Activated naive CD4-positive, alpha-beta T cell (primary cell): ENCODE data around the gene SRP14.

Source experiments
- DNase-seq, 4 experiments: peaks; one replicate each; lab custom pipeline; 2025; lab: John Stamatoyannopoulos, UW

The SRP14 gene

DNA sequence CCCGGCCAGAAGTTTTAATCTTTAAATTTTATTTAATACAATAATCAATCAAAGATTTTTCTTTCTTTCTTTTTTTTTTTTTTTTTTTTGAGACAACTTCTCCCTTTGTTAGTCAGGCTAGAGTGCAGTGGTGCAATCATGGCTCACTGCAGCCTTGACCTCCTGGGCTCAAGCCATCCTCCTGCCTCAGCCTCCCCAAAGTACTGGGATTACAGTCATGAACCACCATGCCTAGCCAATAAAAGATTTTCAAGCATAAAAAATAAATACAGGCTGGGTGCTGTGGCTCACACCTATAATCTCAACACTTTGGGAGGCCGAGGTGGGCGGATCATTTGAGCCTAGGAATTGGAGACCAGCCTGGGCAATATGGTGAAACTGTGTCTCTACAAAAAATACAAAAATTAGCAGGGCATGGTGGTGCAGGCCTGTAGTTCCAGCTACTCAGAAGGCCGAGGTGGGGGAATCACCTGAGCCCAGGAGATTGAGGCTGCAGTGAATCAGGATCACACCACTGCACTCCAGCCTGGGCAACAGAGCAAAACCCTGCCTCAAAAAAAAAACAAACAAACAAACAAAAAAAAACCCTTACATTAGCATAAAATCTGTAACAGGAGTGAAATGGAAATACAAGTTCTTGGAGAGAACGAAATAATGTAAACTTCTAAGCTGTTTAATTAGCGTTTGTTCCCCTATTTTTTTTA is 29.1 kb upstream of the SRP14 start:
- DNase-seq: no peak

- no peak for DNase-seq
Observed at GRCh38 chr15:40066589-40066988, 27.6 kb upstream of the SRP14 start.

DNA sequence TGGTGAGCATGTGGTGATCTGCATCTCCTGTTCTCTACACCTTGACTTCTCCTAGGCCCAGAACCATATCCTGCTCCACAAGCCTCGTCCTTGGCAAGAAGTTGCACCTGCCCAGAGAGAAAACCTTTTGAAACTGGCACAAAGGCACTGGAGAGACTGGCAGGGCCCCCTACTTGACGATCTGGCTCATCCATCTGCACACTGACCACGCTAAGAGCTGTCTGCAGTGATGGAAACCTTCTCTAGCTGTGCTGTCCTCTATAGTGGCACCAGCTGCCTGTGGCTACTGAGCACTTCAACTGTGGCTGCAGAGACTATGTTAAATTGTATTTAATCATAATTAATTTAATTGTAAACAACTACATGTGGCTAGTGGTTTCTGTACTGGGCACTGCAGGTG is 26.2 kb upstream of the SRP14 start:
- DNase-seq: no peak

GRCh38 chr15:40064231-40064894 is 25.4 kb upstream of the SRP14 start:
- DNase-seq: no peak

- no peak for DNase-seq
Observed at GRCh38 chr15:40063563-40064011, 24.6 kb upstream of the SRP14 start.

DNA sequence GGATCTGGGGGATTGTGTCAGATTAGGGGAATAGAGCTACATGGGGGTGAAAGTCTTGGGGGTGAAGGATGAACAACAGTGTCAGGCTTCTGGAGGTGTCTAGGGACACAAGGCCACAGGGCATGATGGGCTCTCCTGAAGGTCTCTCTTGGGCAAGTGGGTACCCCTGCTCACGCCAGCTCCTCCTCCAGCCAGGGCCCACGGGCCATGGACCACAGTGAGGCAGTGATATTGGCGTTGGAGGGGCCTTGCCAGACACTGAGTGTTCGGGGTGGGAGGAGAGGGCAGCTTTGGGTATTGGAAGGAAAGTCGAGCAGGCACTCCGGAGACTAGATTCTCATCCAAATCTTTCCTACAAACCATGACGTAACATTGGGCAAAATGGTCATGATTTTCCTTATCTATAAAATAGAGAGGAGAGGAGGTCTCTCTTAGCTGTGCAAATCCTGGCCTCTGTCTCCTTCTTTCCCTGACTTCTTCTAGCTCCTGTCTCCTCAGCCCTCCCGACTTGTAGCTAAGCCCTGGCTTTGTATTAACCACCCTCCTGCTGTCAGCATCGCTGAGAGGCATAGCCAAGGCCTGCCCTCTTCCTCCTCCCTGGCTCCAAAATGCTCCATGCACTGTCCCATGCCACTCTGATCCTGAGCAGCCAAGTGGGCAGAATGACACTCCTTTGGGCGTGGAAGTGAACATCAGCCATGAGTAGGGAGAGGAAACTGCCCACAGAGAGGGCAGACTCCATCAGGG is 24.0 kb upstream of the SRP14 start:
- no peak for DNase-seq

DNA sequence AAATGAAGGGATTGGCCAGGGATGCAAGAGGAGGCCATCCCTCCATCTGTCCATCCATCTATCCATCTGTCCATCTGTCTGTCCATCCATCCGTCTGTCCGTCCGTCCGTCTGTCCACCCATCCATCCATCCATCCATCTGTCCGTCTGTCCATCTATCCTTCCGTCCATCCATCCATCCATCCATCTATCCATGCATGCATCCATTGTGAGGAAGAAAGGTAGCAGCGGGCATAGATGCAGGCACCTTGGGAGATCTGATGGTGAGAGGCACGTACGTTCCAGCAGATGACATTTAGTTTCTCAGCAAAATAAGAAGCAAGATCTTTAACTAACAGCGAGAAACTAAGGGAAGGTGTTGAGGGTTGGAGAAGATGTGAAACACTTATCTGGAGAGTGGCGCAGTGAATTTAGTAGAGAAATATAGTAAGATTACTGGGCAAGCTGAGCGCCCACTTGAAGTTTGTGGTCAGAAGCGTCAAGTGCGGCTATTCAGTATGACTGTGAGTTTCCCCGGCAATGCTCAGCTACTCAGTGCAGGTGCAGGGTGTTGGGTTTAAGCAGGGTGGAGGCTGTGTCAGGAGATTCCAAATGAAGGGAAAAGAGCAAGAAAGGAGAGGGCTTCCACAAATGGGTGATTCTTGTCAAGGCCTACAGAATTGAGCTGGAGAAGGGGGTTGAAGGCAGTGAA is 22.4 kb upstream of the SRP14 start:
- DNase-seq: no peak

DNA sequence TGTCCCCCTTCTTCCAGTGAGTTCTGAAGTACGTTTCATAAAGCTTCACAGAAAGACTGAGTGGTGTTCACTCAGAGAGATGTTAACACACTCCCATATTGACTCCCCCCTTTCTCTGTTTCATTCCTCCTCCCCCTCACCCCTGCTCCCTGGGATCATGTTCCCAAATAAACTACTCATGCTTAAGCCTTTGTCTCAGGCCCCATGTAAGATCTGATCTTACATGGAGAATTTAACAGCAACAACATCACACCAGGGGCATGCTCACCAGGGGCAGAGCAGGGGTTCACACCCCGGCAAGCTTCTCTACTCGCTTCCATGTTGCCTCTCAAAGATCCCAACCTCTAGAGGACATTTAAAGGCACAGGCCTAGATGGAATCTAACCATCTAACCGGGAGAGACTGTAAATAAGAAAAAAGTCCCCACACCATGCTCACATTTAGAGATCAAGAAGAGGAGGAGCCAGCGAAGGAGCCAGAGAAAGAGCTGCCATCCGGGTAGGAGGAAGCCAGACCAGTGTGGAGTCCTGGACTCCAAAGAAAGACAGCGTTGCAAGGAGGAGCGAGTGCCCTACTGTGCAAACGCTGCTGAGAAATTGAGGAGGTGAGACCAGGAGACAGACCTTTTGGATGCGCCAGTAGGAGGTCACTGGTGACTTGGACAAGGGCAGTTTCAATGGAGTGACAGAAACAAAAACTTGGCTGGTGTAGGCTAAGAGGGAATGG is 21.4 kb upstream of the SRP14 start:
- DNase-seq: no peak

GRCh38 chr15:40059821-40060220 is 20.8 kb upstream of the SRP14 start:
- DNase-seq: no peak

DNA sequence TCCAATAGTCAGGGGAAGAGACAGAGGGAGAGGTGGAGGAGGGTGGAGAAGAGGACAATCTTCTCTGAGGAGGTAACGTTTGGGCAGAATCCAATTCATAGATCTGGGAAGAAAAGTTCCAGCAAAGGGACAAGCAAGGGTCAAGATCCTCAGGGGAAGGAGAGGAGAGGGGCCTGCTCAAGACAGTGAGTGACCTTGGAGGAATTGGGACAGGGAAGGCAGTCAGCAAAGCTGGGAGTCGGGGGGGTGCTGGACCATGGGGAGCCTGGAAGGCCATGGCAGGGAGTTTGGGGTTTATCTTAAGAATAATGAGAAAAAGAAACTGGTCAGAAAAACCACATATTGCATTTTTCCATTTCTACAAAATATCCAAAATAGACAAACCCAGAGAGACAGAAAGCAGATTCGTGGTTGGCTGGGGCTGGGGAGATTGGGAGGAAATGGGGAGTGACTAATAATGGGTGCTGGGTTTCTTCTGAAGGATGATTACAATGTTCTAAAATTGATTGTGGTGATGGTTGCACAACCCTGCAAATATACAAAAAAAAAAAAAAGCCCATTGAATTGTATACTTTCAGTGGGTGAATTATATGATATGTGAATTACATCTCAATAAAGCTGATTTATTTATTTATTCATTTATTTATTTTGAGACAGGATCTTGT is 19.6 kb upstream of the SRP14 start:
- DNase-seq: no peak

DNA sequence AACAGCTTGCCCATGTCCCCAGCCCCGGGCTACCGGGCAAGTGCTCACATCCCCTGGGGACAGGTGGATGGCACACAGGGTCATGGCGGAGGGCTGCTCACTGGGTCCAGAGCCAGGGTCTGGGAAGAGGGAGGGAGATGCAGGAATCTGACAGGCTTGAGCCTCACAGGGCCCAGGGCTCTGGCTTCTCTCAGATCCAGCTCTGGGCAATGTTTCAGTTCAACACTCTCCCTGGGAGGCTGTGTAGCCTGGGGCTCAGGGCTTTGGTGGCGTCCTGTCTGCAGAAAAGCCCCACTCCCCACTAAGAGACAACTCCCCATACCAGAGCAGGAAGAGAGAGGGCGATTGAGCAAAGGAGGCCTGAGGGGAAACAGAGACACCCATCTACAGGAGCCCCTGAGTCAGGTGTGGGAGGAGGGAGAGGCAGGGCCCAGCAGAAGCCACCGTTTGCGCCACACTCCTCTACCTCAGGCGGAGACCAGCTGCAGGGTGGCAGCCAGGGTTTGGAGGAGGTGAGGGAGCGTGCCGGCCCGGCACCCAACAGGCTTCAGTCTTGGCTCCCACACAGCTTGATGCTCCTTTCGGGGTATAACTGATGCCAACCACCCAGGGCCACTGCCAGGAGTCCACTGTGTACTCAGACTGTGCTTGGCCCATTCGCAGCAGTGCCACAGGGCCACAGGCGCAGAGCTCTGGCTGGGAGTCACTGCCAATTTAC is 16.8 kb upstream of the SRP14 start:
- DNase-seq: no peak

DNA sequence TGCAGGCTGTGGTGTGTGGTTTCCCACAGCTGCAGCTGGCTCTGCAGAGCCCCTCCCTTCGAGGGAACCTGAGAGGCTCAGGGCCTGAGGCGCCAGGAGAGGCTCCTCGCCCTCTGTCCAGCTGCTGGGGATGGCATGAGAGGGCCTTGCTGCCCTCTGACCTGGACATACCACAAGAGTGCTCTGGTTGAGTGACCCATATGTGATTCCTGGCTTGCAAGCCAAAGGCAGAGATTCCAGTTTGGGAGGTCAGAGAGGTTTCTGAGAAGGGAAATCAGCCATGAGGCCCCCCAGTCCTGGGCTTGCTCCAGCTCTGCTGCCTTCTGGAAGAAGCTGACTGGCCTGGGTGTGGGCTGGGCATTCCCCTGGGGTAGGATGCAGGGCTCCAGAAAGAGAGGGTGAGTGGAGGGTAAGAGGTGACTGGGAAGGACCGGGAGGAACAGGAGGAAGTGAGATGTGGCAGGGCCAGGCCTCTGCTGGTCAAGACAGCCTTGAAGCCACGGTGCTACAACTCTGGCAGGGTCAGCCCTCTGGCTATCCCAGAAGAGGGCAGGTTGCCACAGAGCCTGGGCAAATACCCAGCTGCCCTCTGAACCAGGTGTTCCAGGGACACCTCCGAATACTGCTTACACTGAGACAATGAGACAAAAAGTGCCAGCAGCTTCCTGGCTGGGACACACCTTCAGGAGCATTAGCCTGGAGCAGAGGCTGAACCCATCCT is 16.0 kb upstream of the SRP14 start:
- DNase-seq: no peak

DNA sequence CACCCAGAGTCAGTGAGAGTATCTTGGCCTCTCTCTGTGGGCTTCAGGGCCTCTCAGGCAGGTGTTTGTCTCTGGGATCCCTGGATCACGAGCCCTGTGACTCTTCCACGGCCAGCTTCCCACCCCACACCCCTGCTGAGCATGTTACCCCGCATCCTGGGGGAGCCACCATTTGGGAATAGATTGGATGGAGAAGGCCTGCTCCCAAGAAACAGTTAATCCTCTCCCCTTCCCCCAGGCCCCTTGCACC is 15.5 kb upstream of the SRP14 start:
- no peak for DNase-seq

GRCh38 chr15:40053831-40054604 is 15.0 kb upstream of the SRP14 start:
- no peak for DNase-seq

DNA sequence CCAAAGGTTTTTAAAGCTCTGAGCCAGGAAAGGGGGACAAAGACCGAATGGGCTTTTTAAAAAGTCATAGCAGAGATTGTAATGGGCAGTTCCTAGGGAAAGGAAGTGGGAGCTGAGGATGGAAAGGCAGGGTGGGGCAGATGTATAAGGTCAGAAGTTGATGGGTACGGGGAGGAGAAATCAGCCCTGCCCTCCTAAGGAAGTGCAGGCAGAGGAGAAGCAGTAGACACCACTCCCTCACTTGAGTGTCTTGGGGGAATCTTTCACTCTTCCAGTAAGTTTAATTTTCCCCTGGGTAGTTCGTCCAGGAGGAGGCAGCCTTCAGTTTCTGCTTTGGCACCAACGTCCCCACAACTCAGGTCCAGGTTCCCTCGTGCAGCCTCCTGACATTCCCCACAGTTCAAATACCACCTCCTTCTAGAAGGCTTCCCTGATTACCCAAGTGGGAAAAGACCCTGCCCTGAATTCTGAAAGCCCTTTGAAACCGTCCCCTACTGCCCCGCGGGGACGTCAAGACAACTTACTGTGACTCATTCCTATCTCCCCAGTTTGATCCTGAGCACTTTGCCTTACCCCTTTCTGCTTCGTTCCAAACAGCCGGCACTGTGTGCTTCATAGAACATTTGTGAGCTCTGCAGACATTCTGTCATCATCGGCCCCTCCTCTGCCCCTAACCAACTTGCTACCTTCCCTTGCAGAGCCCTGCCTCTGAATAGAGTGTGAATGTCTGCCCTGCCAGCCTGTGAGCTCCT is 14.3 kb upstream of the SRP14 start:
- no peak for DNase-seq

DNA sequence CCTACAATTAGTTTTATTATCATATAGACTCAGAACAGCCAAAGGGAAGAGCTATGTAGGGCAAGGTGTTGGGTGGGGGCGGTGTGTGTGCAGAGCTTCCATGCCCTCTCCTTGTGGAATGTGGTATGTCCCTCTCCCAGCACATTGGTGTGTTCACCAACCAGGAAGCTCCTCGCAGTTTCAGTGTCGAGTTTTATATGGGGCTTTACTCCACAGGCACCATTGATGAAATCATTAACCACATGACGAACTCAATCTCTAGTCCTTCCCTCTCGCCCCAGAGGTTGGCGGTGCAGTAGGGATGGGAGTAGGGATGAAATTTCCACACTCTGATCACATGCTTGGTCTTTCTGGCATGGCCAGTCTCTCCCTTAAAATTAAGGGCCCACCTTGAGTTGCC is 13.6 kb upstream of the SRP14 start:
- DNase-seq: no peak

DNA sequence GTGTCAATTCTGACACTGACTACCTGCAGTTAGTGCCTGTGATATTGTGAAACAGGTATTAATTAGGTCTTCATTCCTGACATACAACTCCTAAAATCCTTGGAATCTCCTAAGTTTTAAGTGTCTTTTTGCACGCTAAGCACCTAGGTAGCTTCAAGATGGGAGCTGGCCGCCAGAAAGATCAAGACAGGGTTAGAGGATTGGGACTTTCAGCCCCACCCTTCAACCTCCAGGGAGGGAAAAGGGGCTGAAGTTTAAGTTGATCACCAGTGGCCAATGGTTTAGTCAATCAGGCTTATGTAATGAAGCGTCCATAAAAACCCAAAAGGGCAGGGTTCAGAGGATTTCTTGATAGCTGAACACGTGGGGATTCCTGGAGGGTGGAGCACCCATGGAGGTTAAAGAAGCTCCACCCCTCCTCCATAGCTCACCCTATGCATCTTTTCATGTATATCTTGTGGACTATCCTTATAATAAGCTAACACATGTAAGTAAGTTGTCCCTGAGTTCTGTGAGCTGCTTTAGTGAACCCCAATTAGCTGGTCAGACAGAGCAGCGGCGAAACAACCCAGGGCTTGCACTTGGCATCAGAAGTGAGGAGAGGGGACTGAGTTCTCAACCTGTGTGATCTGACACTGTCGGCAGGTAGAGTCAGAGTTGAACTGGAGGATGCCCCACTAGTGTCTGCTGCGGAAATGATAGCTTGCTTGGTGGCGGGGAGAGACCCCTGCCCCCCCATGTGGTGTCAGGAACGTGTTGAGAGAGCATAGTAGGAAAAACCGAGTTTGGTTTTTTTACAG is 12.8 kb upstream of the SRP14 start:
- DNase-seq: no peak
